ENCODE results near the gene HAPLN3.
A peak's percentile ranks its signal among the peaks of the same experiment; 100 is the strongest.
"Not testable (repeated sequence)": the region's sequence is repeated elsewhere in the genome, so short reads cannot be mapped to it uniquely, and the experiment has no call there.

HAPLN3 gene, protein sequence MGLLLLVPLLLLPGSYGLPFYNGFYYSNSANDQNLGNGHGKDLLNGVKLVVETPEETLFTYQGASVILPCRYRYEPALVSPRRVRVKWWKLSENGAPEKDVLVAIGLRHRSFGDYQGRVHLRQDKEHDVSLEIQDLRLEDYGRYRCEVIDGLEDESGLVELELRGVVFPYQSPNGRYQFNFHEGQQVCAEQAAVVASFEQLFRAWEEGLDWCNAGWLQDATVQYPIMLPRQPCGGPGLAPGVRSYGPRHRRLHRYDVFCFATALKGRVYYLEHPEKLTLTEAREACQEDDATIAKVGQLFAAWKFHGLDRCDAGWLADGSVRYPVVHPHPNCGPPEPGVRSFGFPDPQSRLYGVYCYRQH

DNA sequence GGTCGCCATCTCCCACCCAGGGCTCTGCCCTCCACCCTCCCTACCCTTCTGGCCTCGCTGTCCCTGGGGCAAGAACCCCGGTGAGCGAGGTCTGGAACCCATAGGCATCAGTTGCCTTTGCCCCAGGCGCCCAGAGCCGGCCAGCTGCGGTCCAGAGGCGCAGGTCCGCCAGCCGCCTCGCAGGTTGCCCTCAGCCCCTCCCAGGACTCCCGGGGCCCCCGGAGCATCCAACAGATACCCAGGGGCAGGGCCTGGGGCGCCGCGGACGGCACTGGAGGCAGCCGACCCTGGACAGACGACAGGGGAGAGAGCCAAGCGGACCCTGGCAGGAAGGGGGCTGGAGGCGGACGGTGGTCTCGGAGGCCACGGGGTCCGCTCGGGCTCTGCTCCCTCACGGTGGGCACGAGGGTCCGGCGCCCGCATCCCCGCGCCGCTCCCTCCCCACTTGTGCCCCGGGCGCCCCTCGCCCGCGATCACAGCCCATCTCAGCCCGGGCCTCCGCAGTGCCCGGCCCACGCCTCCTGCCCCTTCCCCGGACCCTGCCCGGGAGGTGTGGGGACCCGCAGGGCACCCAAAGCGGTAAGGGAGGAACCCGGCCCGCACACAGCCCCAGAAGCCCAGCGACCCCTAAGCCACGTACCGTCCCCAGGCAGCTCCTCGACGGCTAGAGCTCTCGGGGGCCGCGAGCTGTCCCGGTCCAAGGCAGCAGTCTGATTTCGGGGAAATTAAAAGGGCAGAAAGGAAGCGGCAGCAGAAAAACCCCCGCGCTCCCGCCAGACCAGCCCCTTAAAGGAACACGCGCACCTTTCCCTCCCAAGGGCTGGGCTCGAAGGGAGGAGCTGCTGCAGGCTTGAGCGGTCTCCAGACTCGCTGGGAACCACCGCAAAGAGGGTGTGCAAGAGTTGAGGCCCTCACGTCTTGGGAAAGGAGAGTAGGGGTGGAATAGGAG lies at the start of gene HAPLN3:
Gene HAPLN3 (minus strand): TSS at position 726 of the 949 bp plus-strand sequence. CDS start 8,246 bp downstream, outside the sequence.
- H3K4me3 ChIP-seq (ENCODE audit: low read length): peak within 1 kb of the TSS; percentile 49
- TF ChIP-seq, protein P1, sequence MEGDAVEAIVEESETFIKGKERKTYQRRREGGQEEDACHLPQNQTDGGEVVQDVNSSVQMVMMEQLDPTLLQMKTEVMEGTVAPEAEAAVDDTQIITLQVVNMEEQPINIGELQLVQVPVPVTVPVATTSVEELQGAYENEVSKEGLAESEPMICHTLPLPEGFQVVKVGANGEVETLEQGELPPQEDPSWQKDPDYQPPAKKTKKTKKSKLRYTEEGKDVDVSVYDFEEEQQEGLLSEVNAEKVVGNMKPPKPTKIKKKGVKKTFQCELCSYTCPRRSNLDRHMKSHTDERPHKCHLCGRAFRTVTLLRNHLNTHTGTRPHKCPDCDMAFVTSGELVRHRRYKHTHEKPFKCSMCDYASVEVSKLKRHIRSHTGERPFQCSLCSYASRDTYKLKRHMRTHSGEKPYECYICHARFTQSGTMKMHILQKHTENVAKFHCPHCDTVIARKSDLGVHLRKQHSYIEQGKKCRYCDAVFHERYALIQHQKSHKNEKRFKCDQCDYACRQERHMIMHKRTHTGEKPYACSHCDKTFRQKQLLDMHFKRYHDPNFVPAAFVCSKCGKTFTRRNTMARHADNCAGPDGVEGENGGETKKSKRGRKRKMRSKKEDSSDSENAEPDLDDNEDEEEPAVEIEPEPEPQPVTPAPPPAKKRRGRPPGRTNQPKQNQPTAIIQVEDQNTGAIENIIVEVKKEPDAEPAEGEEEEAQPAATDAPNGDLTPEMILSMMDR (conservative IDR thresholded peaks at IDR 0.05; ENCODE audit: low read depth, low read length): no peak
- DNase-seq (ENCODE audit: low read depth): no peak

DNA sequence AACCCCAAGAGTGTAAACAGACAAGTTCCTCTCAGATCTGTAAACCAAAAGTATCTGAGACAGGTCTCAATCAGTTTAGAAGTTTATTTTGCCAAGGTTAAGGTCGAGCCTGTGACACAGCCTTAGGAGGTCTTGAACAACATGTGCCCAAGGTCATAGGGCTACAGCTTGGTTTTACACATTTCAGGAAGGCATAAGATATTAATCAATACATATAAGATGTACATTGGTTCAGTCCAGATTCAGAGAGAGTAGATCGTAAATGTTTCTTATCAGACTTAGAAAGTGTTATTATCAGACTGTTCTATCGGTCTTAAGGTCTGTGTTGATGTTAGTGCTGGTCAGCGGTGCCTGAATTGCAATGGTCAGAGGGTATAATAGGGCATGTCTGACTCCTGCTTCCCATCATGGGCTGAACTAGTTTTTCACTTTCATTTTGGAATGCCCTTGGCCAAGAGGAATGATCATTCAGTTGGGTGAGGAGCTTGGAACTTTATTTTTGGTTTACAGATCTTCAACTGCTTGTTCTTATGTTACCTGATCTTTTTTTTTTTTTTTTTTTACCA lies 44.8 kb upstream of the HAPLN3 start:
- TF ChIP-seq, protein P1 (conservative IDR thresholded peaks at IDR 0.05; ENCODE audit: low read depth, low read length): no peak
- no peak for DNase-seq (ENCODE audit: low read depth)
- no peak overlapping the region for H3K4me3 ChIP-seq (ENCODE audit: low read length)

DNA sequence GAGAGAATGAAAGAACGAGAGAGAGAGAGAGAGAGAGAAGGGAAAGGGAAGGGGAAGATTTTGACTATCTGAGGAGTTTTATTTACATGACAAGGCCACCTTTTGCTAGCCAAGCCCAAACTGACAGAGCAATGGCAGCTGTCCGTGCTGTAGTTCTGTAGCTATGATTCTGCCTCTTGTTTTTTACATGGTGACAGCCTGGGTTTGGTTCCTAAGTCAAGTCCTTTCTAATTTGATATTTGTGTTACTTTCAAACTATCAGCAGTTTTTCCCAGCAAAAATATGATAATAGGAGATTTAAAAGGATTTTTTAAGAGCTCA lies 44.1 kb upstream of the HAPLN3 start:
- no peak for DNase-seq (ENCODE audit: low read depth)
- no peak overlapping the region for H3K4me3 ChIP-seq (ENCODE audit: low read length)
- TF ChIP-seq, protein P1 (conservative IDR thresholded peaks at IDR 0.05; ENCODE audit: low read depth, low read length): no peak

DNA sequence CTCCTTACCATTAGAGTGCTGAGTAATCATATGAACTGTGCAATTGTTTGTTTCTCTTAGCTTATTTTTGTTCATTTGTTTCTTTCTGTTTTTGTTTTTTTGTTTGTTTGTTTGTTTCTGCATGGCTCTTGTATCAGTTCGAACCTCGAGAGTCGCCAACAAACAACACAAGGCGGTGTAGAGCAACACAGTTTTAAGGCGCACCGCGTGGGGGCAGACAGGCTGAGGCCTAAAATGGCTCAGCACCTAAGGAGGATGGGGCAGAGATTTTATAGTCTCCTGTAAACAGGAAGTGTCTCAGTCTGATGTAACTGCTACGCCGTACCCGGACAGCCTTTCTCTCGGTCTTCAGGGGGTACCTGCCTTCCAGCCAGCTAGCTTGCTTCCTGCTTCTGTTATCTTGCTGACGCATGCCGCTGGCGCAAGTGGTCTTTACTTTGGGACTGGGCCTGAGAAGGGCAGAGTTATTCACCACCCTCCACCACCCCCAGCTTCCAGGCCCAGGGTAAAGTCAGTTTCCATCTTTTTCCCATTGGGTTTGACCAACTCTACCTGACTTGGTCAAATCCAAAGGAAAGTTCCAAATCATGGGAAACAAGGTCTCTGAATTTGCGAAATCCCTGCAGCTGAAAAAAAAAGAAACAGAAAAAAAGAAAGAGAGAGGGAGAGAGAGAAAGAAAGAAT lies 43.6 kb upstream of the HAPLN3 start:
- DNase-seq (ENCODE audit: low read depth): no peak
- H3K4me3 ChIP-seq (ENCODE audit: low read length): no peak overlapping the region
- TF ChIP-seq, protein P1 (conservative IDR thresholded peaks at IDR 0.05; ENCODE audit: low read depth, low read length): no peak

DNA sequence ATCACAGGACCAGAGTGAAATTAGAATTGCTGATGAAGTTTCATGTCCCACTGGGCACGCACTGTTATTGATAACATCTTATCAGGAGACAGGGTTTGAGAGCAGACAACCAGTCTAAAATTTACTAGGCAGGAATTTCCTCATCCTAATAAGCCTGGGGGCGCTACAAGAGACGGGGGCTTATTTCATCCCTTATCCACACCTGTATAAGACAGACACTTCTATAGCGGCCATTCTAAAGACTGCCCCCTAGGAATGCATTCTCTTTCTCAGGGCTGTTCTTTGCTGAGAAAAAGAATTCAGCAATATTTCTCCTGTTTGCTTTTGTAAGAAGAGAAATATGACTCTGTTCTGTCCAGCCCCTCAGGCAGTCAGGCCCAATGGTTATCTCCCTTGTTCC lies 39.1 kb upstream of the HAPLN3 start:
- not testable (repeated sequence) for H3K4me3 ChIP-seq (ENCODE audit: low read length)

DNA sequence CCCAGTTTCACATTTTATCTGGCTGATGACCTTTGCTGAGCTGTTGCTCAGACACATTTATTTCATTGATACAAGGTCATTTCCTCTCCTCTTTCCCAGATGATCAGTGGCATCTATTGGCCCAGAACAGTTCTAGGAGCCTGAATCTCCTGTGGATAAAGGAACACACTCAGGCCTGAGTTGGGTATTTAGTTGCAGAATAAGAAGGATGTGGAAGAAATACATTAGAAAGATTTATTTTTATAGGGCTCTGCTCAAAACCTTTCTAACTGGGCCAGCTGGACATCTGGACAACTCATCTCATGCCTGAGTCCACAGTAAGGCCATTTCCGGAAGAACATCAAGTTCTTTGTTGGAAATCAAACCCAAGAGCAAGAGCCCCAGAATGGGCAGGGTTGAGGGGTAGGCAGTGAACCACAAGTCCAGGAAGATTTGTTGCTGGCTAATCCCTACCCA lies 37.6 kb upstream of the HAPLN3 start:
- no peak for DNase-seq (ENCODE audit: low read depth)
- H3K4me3 ChIP-seq (ENCODE audit: low read length): no peak overlapping the region
- TF ChIP-seq, protein P1 (conservative IDR thresholded peaks at IDR 0.05; ENCODE audit: low read depth, low read length): no peak

More for the DNA sequence above, 39.1 kb upstream of the HAPLN3 start:
- DNase-seq (ENCODE audit: low read depth): not testable (repeated sequence)

Data from retinal pigment epithelial cell (primary cell).